Cardiac septum (tissue), 1 donor: ENCODE measurements around the gene SUPT20HL1. TPM values are rescaled to one million over a fixed set of nuclear protein-coding genes. Genes with fewer than 3 reads are reported as not detected.
"Not testable (repeated sequence)": the region's sequence is repeated elsewhere in the genome, so short reads cannot be mapped to it uniquely, and the experiment has no call there.

Experiments
- DNase-seq: peaks from one replicate; pipeline ENCODE4 v3.0.0-alpha.2; 2020; ENCODE audit warnings: low spot score
- intact Hi-C: fragments of 100-400 bp; cut with DNase I; formaldehyde crosslinking; loops from one replicate; pipeline ENCODE4 v1.14.0; 2022
- total RNA-seq: library from RNA; stranded (reverse); fragmentation: NEBNext Ultra II Directional; extraction: Animal tissue kit (Norgen Biotek cat#: 25700); gene quantifications from one replicate; pipeline ENCODE4 v1.2.1, GENCODE V29; 2021
- donor health status: DM: no; HTN: no; CAD: no.

The SUPT20HL1 gene
- total RNA-seq, 1 donor from 2014 or later, result not detected

DNA sequence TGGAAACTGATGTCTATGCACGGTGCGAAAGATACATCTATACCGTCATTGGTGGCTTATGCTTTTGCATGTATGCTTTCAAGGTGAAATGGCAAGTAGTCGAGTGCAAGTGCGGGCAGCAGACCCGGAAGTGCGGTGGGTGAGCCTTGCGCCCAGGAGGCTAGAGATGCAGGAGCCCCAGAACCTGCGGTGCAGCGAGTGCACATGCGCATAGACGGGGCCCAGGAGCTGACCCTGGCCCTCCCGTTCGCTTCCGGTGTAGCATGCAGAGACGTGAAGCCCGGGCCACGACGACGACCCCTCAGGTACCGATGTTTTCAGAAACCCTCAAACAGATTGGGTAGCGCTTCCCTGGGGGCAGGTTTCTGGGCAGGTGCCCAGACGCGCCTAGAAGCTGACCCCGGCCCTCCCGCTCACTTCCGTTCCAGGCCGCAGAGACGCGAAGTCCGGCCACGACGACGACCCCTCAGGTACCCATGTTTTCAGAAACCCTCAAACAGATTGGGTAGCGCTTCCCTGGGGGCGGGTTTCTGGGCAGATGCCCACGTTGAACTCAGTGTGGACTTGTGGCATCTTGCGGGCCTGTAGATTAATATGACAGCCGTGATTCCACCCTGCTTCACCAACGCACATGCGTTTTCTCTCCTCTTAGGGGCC, 1.8 kb downstream of the SUPT20HL1 start:
- intact Hi-C loops, result loop anchor here (10.0 kb wide), 1 partner anchor 97 kb away; no protein-coding TSS in a partner anchor
- DNase-seq, result not testable (repeated sequence)

DNA sequence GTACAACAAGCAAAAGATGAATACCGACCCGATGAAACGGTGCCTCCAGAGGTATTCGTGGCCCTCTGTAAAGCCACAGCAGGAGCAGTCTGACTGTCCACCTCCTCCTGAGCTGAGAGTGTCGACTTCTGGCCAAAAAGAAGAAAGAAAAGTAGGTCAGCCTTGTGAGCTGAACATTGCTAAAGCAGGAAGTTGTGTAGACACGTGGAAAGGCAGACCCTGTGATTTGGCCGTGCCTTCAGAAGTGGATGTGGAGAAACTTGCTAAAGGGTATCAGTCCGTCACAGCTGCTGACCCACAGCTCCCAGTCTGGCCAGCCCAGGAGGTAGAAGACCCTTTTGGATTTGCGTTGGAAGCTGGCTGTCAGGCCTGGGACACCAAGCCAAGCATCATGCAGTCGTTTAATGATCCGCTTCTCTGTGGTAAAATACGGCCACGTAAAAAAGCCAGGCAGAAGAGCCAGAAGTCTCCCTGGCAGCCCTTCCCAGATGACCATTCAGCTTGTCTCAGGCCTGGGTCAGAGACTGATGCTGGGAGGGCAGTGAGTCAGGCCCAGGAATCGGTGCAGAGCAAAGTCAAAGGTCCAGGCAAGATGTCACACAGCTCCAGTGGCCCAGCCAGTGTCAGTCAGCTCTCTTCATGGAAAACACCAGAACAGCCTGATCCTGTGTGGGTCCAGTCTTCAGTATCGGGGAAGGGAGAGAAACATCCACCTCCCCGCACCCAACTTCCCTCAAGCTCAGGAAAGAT, 3.2 kb downstream of the SUPT20HL1 start:
- intact Hi-C loops, result loop anchor here (10.0 kb wide), 1 partner anchor 99 kb away; no protein-coding TSS in a partner anchor
- DNase-seq, result not testable (repeated sequence)

- no peak for DNase-seq
- intact Hi-C loops, result loop anchor here (10.0 kb wide), 1 partner anchor 100 kb away; no protein-coding TSS in a partner anchor
Measured at GRCh38 chrX:24364326-24364725, 3.9 kb downstream of the SUPT20HL1 start.

DNA sequence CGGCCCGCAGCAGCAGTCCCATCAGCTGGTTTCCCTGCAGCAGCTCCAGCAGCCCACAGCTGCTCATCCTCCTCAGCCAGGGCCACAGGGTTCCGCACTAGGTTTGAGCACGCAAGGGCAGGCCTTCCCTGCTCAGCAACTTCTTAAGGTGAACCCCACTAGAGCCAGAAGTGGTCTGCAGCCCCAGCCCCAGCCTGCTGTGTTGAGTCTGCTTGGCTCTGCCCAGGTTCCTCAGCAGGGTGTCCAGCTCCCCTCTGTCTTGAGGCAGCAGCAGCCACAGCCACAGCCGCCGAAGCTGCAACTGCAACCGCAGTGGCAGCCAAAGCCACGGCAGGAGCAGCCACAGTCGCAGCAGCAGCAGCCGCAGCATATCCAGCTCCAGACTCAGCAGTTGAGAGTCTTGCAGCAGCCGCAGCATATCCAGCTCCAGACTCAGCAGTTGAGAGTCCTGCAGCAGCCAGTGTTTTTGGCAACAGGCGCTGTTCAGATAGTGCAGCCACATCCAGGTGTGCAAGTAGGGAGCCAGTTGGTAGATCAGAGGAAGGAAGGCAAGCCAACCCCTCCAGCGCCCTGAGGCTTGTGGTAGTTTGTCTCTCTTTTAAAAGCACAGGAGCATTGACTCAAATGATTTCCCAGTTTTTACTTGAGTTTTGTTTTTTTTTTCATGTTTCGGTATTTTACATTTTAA, 4.6 kb downstream of the SUPT20HL1 start:
- intact Hi-C loops, result loop anchor here (10.0 kb wide), 1 partner anchor 100 kb away; no protein-coding TSS in a partner anchor

DNA sequence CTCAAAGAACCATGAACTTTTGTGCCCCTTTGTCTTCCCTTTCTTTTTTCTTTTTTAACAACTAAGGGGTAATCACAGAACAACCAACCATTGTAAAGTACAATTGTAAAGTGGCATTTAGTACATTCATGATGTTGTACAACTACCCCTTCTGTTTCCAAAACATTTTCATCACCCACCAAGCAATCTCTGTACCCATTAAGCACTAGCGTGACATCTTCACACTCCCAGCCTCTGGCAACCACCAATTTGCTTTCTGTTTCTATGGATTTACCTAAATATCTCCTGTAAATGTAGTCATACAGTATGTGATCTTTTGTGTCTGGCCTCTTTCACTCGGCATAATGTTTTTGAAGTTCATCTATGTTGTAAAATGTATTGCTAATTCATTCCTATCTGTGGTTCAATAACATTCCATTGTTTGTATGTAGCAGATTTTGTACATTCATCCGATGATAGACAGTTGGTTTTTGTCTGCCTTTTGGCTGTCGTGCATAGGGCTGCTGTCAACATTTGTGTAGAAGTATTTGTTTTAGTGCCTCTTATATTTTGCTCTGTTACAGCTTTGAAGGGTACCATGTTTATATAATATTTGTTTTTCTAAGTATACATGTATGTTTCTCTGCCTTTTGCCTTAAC, 6.4 kb downstream of the SUPT20HL1 start:
- not testable (repeated sequence) for DNase-seq
- intact Hi-C loops, result loop anchor here (10.0 kb wide), 1 partner anchor 102 kb away; no protein-coding TSS in a partner anchor

More for the DNA sequence above, 4.6 kb downstream of the SUPT20HL1 start:
- no peak for DNase-seq

- intact Hi-C loops, result loop anchor here (10.0 kb wide), 1 partner anchor 105 kb away; no protein-coding TSS in a partner anchor
Measured at GRCh38 chrX:24369816-24370215, 9.4 kb downstream of the SUPT20HL1 start.

GRCh38 chrX:24371391-24371972, 11.0 kb downstream of the SUPT20HL1 start:
- DNase-seq, result no peak
- intact Hi-C loops, result no loop called here

More at GRCh38 chrX:24369816-24370215, 9.4 kb downstream of the SUPT20HL1 start:
- DNase-seq, result no peak

- no peak for DNase-seq
- intact Hi-C loops, result no loop called here
Measured at GRCh38 chrX:24372021-24372763, 11.8 kb downstream of the SUPT20HL1 start.

DNA sequence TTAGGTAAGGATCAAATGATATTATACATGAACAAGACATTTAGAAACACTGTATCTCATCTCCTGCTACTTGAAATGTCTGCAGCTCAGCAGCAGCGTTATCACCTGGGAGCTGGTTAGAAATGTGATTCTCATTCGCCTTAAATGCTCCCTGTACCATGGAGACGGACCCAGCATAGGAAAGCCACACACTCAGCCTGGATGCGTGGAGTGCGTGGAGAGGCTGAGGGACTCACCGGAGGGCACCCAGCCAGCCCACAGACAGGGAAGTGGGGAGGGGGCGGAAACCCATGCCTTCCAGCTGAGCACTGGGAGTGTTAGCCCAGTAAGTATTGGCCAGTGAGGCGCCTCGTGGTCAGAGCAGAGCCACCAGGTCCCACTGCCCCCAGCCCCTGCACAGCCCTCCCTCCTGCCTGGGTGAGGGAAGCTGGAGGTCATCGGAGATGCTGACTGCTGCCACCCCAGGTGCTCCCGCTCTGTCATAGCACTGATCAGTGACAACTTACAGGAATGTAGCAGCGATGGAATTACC, 15.2 kb downstream of the SUPT20HL1 start:
- DNase-seq, result no peak
- intact Hi-C loops, result no loop called here

DNA sequence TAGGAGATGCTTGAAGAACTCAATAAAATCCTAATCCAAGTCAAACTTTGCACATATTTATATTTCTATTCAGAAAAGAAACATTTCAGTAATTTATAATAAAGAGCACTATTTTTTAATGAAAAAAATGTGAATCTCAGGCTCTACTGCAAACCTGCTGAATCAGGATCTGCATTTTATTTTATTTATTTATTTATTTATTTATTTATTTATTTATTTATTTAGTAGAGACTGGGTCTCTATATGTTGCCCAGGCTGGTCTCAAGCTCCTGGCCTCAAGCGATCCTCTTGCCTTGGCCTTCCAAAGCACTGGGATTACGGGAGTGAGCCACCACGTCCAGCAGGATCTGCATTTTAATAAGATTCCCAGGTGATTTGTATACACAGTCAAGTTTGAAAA, 16.0 kb downstream of the SUPT20HL1 start:
- DNase-seq, result no peak
- intact Hi-C loops, result no loop called here

GRCh38 chrX:24377195-24377594, 16.8 kb downstream of the SUPT20HL1 start:
- DNase-seq, result no peak
- intact Hi-C loops, result no loop called here

- DNase-seq, result no peak
- intact Hi-C loops, result no loop called here
Measured at GRCh38 chrX:24377911-24378468, 17.6 kb downstream of the SUPT20HL1 start.

DNA sequence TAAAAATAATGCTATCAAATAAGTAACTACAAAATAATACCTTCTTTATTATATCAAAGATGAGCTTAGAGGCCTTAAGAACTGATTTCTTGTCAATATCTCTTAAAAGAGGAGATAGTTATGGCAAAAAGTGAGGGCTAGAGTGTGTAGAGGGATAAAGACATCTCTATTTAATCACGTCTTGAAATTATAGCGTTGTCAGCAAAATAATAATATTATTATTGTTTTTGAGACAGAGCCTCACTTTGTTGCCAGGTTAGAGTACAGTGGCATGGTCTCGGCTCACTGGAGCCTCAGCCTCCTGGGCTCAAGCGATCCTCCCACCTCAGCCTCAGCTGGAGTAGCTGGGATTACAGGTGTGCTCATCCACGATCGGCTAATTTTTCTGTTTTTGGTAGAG, 18.3 kb downstream of the SUPT20HL1 start:
- intact Hi-C loops, result no loop called here
- no peak for DNase-seq

DNA sequence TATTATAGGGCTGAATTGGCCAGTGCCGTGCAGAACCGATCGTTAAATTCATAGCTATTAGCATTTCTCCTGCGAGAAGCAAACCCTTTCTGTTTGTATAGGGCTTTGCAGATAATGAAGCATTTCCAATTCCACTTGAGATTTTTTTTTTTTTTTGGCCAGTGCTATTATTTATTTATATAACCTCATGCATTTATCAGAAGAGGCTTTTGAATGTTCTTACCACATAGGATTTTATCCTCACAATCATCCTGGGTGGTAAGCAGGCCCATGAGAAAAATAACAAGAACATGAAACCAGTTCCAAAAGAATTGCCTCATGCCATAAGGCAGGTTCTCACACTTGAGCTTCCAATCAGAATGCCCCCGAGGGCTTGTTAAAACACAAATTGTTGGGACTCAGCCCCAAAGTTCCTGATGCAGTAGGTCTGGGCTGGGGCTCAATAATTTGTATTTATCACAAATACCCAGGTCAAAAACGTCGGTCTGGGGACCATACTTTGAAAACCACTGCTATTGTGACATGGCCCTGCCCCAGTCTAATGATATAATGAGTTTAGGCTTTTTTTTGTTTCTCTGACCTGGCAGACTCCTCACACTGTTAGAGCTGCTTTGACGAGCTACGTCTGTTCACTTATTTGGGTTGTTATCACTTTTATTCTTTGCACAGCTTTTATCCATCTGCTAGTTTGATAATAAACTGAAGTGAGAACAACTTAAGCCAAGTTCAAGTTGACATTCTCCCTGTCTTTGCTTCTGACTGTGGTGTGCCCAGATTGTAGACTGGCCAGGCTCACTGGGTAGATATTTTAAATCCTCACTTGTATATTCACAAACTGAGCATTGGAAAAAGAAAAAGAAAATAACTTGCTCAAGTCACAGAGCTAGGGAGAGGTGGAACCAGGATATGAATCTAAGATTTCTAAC, 20.1 kb downstream of the SUPT20HL1 start:
- intact Hi-C loops, result no loop called here
- no peak for DNase-seq

DNA sequence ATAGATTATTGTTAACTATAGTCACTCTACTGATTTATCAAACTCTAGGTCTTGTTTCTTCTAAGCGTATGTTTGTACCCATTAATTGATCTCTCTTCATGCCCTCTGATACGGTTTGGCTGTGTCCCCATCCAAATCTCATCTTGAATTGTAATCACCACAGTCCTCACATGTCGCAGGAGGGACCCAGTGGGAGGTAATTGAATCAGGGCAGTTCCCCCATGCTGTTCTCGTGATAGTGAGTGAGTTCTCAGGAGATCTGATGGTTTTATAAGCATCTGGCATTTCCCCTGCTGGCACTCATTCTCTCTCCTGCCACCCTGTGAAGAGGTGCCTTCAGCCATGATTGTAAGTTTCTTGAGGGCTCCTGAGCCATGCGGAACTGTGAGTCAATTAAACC, 21.9 kb downstream of the SUPT20HL1 start:
- DNase-seq, intact Hi-C loops: not testable (repeated sequence)

- no peak for DNase-seq
- intact Hi-C loops, result no loop called here
Measured at GRCh38 chrX:24387724-24388123, 27.3 kb downstream of the SUPT20HL1 start.

DNA sequence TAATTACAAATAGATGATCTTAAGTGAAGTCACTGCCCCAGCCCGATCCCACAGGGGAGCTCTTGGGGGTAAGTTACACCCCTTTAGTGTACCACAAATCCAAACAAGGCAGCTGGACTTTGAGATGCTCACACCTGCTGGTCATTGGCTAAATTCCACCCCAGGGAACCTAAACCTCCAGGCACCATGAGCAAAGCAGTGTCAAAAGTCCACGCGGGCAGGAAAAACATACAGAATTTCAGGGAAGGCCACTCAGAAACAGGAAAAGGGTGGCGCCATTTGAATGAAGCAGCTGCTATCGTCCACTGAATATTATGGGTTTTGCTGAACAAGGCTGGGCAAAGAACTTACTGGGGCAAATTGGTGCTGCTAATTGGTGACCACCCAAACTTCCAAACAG, 30.9 kb downstream of the SUPT20HL1 start:
- intact Hi-C loops, result no loop called here
- DNase-seq, result no peak
